KMS-11 (cell line): Measurements from ENCODE around the gene PSMD8.

Experiments used
- H2AFZ ChIP-seq: fragments of 200-600 bp; sonication (generic); 2 replicates; pipeline ENCODE4 v1.6.1; 2016; ENCODE audit warnings: antibody characterized with exemption, mixed run types, low read depth
- H3K27ac ChIP-seq: fragments of 200-600 bp; sonication (generic); 2 replicates; pipeline ENCODE4 v1.6.1; 2016; ENCODE audit warnings: mild to moderate bottlenecking, mixed run types
- H3K27me3 ChIP-seq: fragments of 200-600 bp; sonication (generic); 2 replicates; pipeline ENCODE4 v1.6.1; 2017; ENCODE audit warnings: mild to moderate bottlenecking, low read depth, mixed run types, moderate library complexity; ENCODE audit not compliant: insufficient read depth
- H3K36me3 ChIP-seq: fragments of 200-600 bp; sonication (generic); 2 replicates; pipeline ENCODE4 v1.6.1; 2017; ENCODE audit warnings: mild to moderate bottlenecking, mixed run types; ENCODE audit not compliant: insufficient read depth
- H3K4me1 ChIP-seq: fragments of 200-600 bp; sonication (generic); 2 replicates; pipeline ENCODE4 v1.6.1; 2016; ENCODE audit warnings: mild to moderate bottlenecking, low read depth, mixed run types; ENCODE audit not compliant: poor library complexity, severe bottlenecking
- H3K4me2 ChIP-seq: fragments of 200-600 bp; sonication (generic); 2 replicates; pipeline ENCODE4 v1.7.0; 2016; ENCODE audit warnings: mild to moderate bottlenecking, mixed run types
- H3K4me3 ChIP-seq: fragments of 200-600 bp; sonication (generic); IDR thresholded peaks from 2 replicates; pipeline ENCODE4 v1.6.1; 2017; ENCODE audit warnings: low read depth, low read length, mixed read lengths; ENCODE audit not compliant: insufficient read depth
- H3K79me2 ChIP-seq: fragments of 200-600 bp; sonication (generic); 2 replicates; pipeline ENCODE4 v1.6.1; 2016; ENCODE audit warnings: low read depth, mixed run types; ENCODE audit not compliant: insufficient read depth
- H3K9ac ChIP-seq: fragments of 200-600 bp; sonication (generic); 2 replicates; pipeline ENCODE4 v1.6.1; 2016; ENCODE audit warnings: mild to moderate bottlenecking, mixed run types
- H4K20me1 ChIP-seq: fragments of 200-600 bp; sonication (generic); 2 replicates; pipeline ENCODE4 v1.6.1; 2016; ENCODE audit warnings: mild to moderate bottlenecking, mixed run types; ENCODE audit not compliant: insufficient read depth
- TF ChIP-seq, protein P1 (sequence below): fragments of 200-600 bp; sonication (generic); conservative IDR thresholded peaks from 2 replicates; pipeline ENCODE4 v1.6.1; 2017; ENCODE audit warnings: low read depth, mild to moderate bottlenecking, antibody characterized with exemption, low read length, moderate library complexity, mixed read lengths

The PSMD8 gene

DNA sequence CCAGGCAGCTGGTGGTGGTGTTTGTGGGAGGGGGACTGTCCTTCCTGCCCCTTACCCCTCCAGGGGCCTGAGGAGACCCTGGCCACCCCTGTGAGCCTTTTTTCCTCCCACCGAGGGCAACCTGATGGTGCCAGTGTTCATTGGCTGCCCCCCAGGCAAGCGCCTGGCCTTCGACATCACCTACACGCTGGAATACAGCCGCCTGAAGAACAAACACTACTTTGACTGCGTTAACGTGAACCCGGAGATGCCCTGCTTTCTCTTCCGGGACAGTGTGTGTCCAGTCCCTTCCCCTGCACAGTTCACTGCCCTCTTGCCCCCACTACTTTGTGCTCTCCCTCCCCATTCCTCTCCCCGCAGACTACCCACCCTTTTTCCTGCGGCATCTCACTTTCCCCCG is 7.3 kb upstream of the PSMD8 start:
- Histone ChIP-seq H3K36me3 (no peaks in the 10 kb centered on the region), H3K9ac (no peak overlapping the region), H4K20me1 (no peaks in the 10 kb centered on the region), H3K27me3 (peaks cover 27% of the 10 kb centered on the region), H3K27ac (no peak overlapping the region), H3K4me1 (no peaks in the 10 kb centered on the region), H3K4me3 (no peak overlapping the region), H3K79me2 (no peaks in the 10 kb centered on the region), H3K4me2 (no peak overlapping the region), H2AFZ (no peak overlapping the region)
- TF ChIP-seq, protein P1, sequence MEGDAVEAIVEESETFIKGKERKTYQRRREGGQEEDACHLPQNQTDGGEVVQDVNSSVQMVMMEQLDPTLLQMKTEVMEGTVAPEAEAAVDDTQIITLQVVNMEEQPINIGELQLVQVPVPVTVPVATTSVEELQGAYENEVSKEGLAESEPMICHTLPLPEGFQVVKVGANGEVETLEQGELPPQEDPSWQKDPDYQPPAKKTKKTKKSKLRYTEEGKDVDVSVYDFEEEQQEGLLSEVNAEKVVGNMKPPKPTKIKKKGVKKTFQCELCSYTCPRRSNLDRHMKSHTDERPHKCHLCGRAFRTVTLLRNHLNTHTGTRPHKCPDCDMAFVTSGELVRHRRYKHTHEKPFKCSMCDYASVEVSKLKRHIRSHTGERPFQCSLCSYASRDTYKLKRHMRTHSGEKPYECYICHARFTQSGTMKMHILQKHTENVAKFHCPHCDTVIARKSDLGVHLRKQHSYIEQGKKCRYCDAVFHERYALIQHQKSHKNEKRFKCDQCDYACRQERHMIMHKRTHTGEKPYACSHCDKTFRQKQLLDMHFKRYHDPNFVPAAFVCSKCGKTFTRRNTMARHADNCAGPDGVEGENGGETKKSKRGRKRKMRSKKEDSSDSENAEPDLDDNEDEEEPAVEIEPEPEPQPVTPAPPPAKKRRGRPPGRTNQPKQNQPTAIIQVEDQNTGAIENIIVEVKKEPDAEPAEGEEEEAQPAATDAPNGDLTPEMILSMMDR: no peak

DNA sequence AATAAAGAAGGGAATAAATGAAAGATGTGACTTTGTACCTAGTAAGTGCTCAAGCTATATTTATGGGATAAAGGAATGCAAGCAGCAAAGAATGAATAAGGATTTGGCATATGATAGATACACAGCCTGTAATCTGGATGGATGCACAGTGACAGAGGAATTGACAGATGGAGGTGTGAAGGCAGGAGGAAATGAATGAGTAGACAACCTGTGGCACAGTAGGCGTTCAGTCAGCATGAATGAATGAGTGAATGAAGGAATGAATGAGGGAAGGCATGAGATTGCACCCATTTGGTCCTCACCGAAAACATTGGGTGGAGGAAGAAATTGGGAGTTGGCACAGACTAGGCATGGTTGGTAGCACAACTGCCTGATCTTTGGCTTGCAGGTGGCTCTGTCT is 4.8 kb upstream of the PSMD8 start:
- Histone ChIP-seq H3K4me2 (no peak overlapping the region), H3K4me3 (no peak overlapping the region), H3K27ac (no peak overlapping the region), H3K4me1 (peaks cover 6% of the 10 kb centered on the region), H3K79me2 (0 out of 2 replicates have a peak, but pooled peaks cover under 1% of the 10 kb centered on the region), H3K27me3 (peaks cover 25% of the 10 kb centered on the region), H2AFZ (no peak overlapping the region), H3K9ac (no peak overlapping the region), H3K36me3 (no peaks in the 10 kb centered on the region), H4K20me1 (no peaks in the 10 kb centered on the region)
- TF ChIP-seq, protein P1: no peak

DNA sequence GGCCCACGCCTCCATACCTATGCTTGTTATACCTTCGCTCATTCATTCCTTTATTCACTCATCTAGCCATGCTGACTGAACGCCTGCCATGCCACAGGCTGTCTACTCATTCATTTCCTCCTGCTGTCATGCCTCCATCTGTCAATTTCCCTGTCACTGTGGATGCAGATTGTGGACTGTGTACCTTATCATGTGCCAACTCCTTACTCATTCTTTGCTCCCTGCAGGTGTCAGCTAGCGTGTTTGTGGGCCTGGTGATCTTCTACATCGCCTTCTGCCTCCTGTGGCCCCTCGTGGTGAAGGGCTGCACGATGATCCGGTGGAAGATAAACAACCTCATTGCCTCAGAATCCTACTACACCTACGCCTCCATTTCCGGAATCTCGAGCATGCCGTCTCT is 4.1 kb upstream of the PSMD8 start:
- Histone ChIP-seq H2AFZ (no peak overlapping the region), H3K9ac (no peak overlapping the region), H3K79me2 (peaks cover 8% of the 10 kb centered on the region), H3K36me3 (no peaks in the 10 kb centered on the region), H3K27me3 (peaks cover 18% of the 10 kb centered on the region), H3K27ac (no peak overlapping the region), H3K4me2 (no peak overlapping the region), H3K4me3 (no peak overlapping the region), H4K20me1 (no peaks in the 10 kb centered on the region), H3K4me1 (peaks cover 6% of the 10 kb centered on the region)
- TF ChIP-seq, protein P1: no peak

DNA sequence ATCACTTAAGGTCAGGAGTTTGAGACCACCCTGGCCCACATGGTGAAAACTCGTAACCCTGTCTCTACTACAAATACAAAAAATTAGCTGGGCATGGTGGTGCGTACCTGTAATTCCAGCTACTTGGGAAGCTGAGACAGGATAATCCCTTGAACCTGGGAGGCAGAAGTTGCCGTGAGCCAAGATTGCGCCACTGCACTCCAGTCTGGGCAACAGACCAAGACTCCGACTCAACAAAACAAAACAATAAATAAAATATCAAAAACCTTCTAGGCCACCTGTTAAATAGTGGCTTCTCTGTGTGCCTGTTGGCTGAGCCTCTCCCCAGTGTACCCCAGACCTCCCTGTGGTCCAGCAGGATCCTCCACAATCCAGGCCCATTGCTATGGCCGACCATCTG is 3.3 kb upstream of the PSMD8 start:
- Histone ChIP-seq H3K4me3 (no peak overlapping the region), H3K4me1 (peaks cover 10% of the 10 kb centered on the region), H3K9ac (no peak overlapping the region), H3K79me2 (peaks cover 15% of the 10 kb centered on the region), H2AFZ (no peak overlapping the region), H3K36me3 (no peaks in the 10 kb centered on the region), H3K27ac (no peak overlapping the region), H4K20me1 (no peaks in the 10 kb centered on the region), H3K4me2 (no peak overlapping the region), H3K27me3 (peaks cover 11% of the 10 kb centered on the region)
- TF ChIP-seq, protein P1: no peak
